A673 (cell line): ENCODE results near the gene LYRM4.
"Not testable (repeated sequence)": the region's sequence is repeated elsewhere in the genome, so short reads cannot be mapped to it uniquely, and the experiment has no call there.

Experiments
- EZH2 ChIP-seq: fragments of 200-600 bp; sonication (generic); IDR thresholded peaks from 2 replicates; pipeline ENCODE4 v1.6.1; 2017; ENCODE audit warnings: borderline replicate concordance, low read depth, mild to moderate bottlenecking, mixed read lengths, antibody characterized with exemption, low read length; ENCODE audit not compliant: poor library complexity, severe bottlenecking
- TF ChIP-seq, protein P1 (sequence below): fragments of 300-800, 200-600 bp; sonication (generic); conservative IDR thresholded peaks from 2 replicates; pipeline ENCODE4 v1.5.1; 2017; ENCODE audit warnings: low read depth, mild to moderate bottlenecking, antibody characterized with exemption, low read length, moderate library complexity, mixed read lengths

DNA sequence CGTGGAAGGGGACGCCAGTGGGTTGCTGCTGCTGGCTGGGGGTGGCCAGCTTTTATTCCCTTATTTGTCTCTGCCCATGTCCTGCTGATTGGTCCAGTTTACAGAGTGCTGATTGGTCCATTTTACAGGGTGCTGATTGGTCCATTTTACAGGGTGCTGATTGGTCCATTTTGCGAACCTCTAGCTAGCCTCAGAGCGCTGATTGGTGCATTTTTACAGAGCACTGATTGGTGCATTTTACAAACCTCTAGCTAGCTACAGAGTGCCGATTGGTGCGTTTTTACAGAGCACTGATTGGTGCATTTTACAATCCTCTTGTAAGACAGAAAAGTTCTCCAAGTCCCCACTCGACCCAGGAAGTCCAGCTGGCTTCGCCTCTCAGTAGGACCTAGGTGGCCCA lies 140.2 kb downstream of the LYRM4 start:
- TF ChIP-seq, protein P1, sequence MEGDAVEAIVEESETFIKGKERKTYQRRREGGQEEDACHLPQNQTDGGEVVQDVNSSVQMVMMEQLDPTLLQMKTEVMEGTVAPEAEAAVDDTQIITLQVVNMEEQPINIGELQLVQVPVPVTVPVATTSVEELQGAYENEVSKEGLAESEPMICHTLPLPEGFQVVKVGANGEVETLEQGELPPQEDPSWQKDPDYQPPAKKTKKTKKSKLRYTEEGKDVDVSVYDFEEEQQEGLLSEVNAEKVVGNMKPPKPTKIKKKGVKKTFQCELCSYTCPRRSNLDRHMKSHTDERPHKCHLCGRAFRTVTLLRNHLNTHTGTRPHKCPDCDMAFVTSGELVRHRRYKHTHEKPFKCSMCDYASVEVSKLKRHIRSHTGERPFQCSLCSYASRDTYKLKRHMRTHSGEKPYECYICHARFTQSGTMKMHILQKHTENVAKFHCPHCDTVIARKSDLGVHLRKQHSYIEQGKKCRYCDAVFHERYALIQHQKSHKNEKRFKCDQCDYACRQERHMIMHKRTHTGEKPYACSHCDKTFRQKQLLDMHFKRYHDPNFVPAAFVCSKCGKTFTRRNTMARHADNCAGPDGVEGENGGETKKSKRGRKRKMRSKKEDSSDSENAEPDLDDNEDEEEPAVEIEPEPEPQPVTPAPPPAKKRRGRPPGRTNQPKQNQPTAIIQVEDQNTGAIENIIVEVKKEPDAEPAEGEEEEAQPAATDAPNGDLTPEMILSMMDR = not testable (repeated sequence)
- TF ChIP-seq EZH2 = not testable (repeated sequence)
